GM12865 (cell line): Measurements from ENCODE around the gene GNB2.

ENCODE experiments used
- DNase-seq: peaks from one replicate; pipeline ENCODE4 v3.0.0; 2010; ENCODE audit warnings: low read depth
- H3K4me3 ChIP-seq: 2 replicates; pipeline ENCODE4 v1.5.1; 2011; ENCODE audit warnings: mild to moderate bottlenecking, low read depth, low read length, control low read depth
- CTCF ChIP-seq: IDR thresholded peaks from 2 replicates; pipeline ENCODE4 v1.5.1; 2011; ENCODE audit warnings: low read length, control low read depth, low read depth, inconsistent platforms; ENCODE audit not compliant: insufficient read depth; ENCODE audit errors: missing control alignments

The GNB2 gene

GRCh38 chr7:100673302-100673941 lies at the start of gene GNB2:
GNB2 (plus strand) TSS chr7:100673740; CDS start chr7:100676266, 2,526 bp downstream.
- peak; percentile 99 for DNase-seq
- H3K4me3 ChIP-seq, result peak within 1 kb of the TSS; percentile 68
- no peak for TF ChIP-seq CTCF

GRCh38 chr7:100623951-100624824 lies 49.4 kb upstream of the GNB2 start:
- no peak for TF ChIP-seq CTCF
- no peak for DNase-seq
- H3K4me3 ChIP-seq, result no peak overlapping the region

GRCh38 chr7:100626055-100626454 lies 47.5 kb upstream of the GNB2 start:
- peak overlapping the region; percentile 53; the same call in 1 of the 2 replicates for H3K4me3 ChIP-seq
- no peak for TF ChIP-seq CTCF
- no peak for DNase-seq

GRCh38 chr7:100626530-100627237 lies 46.9 kb upstream of the GNB2 start:
- H3K4me3 ChIP-seq, result peak overlapping the region; percentile 53
- peak; percentile 89 for DNase-seq
- TF ChIP-seq CTCF, result no peak

- no peak for TF ChIP-seq CTCF
- H3K4me3 ChIP-seq, result peak overlapping the region; percentile 53
- no peak for DNase-seq
Measured at GRCh38 chr7:100627238-100627549, 46.3 kb upstream of the GNB2 start.

DNA sequence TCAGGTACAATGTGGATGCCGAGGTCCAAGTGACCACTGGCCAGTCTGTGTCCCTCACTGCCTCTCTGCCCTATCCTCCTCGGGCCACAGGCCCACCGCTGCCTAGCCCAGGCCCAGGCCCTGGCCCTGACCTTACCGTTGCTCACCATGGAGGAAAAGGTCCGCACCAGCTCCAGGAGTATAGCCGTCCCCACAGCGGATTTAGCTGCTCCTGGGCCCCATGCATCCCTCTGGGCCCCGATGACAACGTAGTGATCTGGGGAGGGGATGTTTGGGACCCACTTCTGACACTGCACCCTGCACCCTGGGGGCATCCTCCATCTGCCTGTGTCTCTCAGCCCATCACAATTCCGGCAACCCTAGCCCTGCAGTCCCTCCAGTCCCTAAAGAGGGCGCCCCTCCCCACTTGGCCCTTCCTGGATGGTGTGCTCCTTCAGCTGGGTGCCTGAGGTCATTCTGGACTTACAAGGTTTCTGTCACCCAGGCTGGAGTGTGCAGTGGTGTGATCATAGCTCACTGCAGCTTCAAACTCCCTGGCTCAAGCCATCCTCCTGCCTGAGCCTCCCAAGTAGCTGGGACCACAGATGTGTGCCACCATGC lies 44.3 kb upstream of the GNB2 start:
- no peak overlapping the region for H3K4me3 ChIP-seq
- TF ChIP-seq CTCF, result peak; percentile 61
- peak; percentile 71 for DNase-seq
